HG03108 (cell line): Measurements from ENCODE around the gene C2orf92.
A peak's percentile ranks its signal among the peaks of the same experiment; 100 is the strongest.

Experiments
- ATAC-seq: cut with Tn5 transposase; IDR thresholded peaks from one replicate; pipeline ENCODE4 v1.9.1; 2021; ENCODE audit warnings: moderate library complexity; ENCODE audit not compliant: unreplicated experiment

C2orf92 gene

DNA sequence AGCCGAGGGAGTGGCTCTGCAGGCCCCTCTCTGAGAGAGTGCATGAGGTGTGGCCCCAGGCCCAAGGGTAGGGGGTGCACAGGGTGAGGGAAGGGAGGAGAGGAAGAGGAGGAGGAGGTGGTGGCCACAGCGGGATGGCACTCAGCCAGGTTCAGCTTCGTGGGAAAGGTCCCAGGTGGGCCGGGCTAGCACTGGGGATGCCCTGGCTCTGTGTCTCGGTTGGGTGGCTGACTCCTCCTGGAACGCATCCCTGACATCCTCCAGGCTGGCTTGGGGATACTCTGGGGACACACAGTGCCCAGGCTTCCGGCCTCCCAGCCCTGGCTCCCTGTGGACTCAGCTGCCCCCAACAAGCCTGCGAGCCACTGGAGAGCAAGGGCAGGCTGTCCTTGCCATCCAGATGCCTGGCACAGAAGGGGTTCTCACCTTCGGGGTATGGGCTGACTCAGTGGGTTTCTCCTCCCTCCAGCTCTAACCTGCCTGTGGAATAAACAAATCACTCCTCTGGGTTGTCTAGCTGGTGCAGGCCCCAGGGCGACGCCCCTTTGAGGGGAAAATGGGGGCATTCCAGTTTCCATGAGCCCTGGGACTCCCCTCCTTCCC lies 43.3 kb downstream of the C2orf92 start:
- ATAC-seq = no peak

GRCh38 chr2:97713296-97714083 lies 44.0 kb downstream of the C2orf92 start, which contains the start of gene ZAP70:
Gene ZAP70, plus strand, starts transcription at chr2:97713576. Its CDS starts 10,461 bp downstream, at chr2:97724037.
- no peak for ATAC-seq

DNA sequence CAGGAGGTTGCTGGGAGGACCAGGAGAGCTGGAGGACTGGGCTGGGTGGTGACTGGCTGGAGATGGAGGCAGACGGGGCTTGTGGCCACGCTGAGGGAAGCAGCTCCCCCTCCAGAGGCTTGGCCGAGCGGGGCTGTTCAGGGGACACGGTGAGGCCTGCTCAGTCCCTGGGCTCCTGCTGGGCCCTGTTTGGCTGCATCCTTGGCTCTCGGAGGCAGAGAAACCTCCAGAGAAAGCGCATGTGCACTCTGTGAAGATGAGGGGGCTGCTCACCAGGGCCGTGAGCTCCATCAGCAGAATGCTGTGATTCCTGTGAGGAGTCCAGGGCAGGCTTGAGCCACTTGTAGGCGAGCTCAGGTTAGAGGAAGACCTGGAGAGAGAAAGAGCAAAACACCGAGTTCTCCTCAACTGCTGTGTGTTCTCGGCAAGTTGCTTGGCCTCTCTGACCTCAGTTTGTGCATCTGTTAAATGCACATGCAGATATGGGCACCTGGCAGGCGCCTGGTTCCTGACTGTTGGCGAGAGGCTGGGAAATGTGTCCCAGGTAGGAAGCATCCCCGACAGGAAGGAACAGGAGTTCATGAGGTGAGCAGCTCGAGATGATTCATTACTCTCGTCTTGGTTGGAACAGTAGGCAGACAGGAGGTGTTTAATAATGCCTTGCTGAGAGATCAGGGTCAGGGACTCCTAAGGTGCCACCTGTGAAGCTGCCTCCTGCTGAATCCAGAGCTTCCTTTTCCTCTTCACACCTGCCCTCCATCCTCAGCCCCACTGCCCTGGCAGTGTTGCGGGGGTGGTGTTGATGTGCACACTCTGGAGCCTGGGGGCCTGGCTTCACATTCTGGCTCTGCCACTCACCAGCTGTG lies 44.8 kb downstream of the C2orf92 start:
- no peak for ATAC-seq

DNA sequence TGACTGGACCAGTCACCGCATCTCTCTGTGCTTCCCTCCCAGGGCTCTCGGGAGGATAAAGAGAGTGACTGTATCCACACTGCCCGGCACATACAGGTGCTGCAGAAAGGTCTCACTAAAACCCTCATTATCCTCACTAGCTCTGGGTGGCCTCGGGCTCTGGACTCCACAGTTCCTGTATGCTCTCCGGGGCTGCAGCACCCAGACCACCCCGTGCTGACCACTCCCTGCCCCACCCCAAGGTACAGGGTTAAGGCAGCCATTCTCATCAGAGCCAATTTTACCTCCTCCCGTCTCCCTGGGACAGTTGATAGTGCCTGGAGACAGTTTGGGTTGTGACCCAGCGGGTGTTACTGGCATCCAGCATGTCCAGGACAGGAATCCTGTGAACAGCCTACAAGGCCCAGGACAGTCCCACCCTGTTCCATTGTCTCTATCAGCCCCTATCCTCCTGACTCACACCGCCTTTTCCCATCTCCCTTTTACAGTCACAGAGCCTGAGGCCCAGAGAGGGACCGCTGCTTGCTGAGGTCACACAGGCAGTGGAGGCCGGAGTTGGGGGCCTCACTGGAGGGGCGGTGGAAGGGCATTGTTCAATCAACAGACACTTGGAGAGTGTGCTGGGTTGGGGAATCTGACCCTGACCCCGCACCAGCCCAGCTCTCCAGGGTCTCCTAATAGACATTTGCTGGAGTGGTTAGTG lies 45.6 kb downstream of the C2orf92 start:
- ATAC-seq = no peak

- ATAC-seq = no peak
Observed at GRCh38 chr2:97715951-97716694, 46.6 kb downstream of the C2orf92 start.

DNA sequence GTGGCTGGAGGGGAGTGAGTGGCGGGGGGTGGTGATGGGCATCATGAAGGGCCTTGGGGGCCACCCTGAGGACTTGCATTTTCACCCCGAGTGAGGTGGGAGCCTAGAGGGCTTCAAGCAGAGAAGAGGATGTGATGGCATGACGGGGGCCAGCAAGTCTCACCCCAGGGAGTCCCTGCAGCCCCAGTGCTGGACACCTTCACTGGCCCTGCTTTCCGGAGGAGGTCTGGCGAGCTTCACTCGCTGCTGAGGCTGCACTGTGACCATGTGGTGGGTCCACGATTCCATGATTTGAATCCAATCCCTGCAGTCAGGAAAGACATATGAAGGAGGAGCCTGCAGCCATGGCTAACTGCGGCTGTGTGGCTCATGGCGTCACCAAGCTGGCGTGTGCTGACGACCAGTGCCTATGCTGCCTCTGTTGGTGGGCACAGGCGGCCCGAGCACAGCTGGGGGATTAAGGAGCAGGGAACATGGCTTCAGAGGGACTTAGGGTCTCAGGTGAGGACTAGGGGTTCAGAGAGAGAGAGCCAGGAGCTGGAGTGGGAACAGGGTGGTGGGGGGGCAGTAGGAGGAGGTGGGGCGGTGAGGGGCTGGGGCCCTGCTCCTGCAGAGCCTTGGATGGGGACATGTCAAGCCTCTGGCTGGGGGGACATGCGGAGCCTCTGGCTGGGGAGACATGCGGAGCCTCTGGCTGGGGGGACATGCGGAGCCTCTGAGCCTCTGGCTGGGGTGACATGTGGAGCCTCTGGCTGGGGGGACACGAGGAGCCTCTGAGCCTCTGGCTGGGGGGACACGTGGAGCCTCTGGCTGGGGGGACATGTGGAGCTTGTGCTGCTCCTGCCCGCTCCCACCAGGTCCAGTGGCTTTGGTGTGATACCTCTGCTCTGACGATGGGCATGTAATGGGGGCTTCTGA lies 47.4 kb downstream of the C2orf92 start:
- ATAC-seq = no peak

DNA sequence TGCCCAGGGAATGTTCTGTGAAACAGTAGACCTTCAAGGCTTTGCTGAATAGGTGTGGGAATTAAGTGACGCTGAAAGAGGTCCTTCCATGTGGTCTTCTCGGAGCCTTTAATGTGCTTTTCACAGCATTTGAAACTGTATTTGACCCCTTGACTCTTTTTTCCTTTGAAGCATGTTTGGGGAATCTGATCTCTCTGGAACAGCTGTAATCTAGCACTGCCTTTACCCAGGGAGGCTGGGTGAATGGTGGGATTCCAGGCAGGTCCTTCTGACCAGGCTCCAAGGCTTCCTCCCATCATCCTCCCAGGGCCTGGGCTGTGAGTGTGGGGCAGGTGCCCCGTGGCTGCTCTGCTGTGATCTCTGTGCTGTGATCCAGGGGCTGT lies 48.1 kb downstream of the C2orf92 start:
- ATAC-seq = no peak

DNA sequence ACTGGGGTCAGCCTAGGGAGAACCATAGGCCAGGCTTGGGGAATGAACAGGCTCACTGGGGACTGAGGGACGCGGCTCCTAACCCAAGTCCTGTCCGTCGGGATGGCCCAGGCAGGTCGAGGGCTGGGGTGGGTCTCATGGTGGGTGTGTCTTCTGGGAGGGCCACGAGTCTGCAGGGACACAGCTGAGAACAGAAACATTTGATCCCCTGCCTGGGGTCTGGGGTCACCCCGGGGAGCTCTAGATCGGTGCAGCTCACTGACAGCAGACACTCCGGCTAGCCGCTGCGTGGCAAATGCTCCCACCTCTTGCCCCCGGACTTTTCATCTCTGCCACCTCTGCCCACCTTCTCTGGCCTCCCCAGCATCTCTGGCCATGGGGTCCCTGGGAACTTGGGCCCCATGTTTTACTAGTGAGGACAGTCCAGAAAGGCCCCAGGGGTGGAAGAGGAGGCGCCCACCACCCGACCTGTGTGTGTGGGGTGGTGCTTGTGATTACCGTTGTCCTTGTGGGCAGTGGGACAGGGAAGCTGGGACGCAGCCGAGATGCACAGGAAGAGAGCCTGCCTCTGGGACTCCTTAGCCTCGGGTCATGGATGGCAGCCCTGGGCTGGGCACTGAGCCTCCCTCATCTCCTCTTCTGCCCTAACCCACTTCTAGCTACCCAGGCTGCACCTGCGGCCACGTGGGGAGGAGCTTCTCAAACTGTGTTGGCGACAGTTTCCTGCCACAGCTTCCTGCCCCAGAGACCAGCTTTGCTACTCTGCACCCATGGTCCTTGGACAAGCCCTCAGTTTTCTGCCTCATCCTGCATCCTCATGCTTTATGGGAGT lies 48.8 kb downstream of the C2orf92 start:
- ATAC-seq = peak; percentile 72

DNA sequence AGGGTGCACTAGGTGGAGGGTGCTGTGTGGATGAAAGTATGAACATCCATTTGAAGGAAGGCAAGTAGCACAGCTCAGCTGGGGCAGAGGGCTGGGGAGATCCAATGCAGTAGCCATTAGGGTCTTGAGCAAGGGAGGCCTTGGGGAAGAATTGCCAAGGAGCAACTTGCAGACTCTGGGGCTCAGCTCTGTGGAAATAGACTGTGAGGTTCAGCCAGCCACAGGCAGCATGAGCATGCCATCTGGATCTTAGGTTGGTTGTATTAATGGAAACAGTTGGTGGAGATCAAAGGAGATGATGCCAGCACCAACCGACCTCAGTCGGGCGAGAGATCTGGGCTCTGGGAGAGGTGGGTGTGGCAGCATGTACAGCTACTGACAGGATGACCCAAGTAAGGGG lies 49.4 kb downstream of the C2orf92 start:
- ATAC-seq = no peak

DNA sequence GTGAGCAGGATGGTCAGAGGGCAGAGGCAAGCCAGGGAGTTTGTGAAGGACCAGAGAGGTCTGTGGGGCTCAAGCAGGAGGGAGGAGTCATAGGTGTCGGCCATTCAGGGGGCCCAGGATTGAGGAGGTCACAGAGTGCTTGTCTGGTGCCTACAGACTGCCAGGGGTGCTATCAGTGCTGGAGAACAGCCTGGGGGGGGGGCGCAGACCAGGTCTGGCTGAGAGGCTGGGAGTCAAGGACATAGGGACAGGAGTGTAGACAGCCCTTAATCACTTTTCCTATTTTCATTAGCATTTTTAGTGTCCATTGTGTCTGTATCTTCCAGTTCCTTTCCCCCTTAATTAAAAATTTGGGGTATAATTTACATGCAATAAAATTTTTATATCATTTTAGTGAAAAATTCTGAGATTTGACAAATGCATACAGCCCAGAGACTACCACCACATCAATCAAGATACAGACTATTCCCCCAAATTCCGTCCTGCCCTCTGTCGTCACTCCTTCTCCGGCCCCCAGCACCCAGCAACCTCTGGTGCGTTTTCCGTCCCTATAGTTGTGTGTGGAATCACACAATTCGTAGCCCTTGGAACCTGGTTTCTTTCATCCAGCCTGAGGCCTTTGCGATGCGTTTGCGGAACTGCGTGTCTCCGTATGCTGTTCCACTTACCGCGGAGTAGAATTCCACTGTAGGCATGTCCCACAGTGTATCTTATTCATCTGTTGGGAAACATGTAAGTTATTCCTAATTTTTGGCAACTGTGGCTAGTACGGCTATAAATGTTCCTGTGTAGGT lies 50.0 kb downstream of the C2orf92 start:
- no peak for ATAC-seq

- no peak for ATAC-seq
Observed at GRCh38 chr2:97720746-97721145, 51.2 kb downstream of the C2orf92 start.

- ATAC-seq = no peak
Observed at GRCh38 chr2:97722227-97722626, 52.7 kb downstream of the C2orf92 start.

DNA sequence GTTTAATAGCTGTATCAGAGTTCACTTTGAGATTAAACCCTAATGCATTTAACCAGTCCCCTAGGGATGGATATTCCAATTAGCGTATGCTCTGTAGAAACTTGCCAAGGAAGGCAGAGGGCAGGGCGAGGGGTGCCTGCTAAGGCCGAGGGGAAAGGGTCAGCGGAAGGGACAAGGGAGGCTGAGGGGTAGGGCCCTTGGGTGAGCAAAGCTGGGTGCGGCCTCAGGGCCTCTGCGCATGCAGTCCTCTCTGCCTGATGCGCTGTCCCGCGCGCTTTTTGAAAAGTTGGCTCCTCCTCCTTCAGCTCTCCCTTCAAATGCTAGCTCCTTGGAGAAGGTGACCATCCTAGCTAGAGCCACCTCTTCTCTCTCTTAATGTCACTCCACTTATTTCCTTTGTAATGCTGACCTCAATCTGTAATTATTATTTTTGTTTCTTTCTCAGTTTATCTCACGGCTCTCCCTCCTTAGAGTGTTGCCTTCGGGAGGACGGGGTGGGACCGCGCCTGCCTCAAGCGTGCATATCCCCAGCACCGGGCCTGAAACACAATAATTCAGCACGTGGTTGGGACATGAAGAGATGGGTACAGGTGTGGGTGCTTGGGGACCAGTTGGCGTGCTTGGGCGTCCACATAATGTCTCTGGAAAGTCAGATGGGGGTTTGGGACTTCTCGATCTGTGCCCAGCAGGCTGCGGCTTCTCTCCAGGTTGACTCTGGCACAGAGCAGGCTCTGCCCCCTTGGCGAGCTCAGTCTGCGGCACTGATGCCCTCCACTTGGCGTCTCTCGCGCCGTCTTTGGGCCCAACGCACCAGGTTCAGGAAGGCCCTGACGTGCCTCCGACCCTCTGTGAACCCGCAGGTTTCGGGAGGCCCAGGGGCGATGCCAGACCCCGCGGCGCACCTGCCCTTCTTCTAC lies 53.9 kb downstream of the C2orf92 start:
- ATAC-seq = no peak

- ATAC-seq = no peak
Observed at GRCh38 chr2:97724073-97724410, 54.5 kb downstream of the C2orf92 start.

DNA sequence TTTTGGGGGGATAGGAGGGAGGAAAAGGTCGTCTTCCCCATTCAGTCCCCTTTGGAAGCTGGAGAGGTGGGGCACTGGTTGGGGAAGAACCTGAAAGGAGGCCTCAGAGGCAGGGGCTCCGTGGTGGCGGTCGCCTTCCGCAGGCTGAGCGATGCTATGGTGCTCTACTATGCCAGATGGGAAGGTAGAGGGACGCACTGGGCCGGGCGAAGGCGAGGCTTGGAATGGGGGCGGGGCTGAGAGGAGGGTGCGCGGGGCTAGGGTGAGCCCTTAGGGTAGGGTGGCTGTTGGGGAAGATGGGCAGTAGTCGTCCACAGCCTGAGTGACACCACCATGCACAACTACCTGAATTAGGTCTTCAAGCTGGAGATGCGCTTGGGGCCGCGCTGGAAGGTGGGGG lies 55.0 kb downstream of the C2orf92 start:
- no peak for ATAC-seq

DNA sequence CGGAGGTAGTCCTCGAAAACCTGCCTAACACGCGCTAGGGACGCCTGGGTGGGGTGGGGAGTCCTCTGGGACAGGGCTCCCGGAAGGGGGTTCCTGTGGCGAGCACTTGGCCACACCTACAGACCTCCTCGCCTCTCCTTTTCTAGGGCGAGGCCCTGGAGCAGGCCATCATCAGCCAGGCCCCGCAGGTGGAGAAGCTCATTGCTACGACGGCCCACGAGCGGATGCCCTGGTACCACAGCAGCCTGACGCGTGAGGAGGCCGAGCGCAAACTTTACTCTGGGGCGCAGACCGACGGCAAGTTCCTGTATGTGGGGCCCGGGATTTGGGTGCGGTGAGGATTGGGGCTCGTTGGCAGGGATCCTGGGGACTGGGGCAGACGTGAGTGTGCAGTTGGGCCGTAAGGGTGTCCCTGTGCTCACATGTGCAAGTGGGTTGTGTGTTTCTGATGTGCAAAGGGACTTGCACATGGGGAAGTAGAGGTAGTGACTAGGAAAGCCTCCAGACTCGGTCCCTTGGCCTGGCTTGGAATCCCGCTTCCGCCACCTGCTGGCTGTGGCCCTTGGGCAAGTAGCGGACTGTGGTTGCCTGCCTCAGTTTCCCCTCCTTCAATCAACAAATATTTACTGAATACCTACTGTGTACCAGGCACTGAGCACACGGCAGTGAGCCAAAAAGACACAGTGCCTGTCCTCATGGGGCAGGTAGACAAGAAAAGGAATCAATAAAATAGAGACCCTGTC lies 55.6 kb downstream of the C2orf92 start:
- no peak for ATAC-seq
